Activated naive CD4-positive, alpha-beta T cell treated with anti-CD3 and anti-CD28 coated beads, Interleukin-2, amount 10 ng/mL, durations not matched to agents 7 days and 5 days (primary cell): ENCODE results near the gene S100A3.
A peak's percentile ranks its signal among the peaks of the same experiment; 100 is the strongest.
"Not testable (repeated sequence)": the region's sequence is repeated elsewhere in the genome, so short reads cannot be mapped to it uniquely, and the experiment has no call there.

ENCODE experiments used
- CTCF ChIA-PET: fragments of 350-600 bp; sonication (Branson Sonifier 250); formaldehyde crosslinking; loops from one replicate; lab custom pipeline; 2021; ENCODE audit warnings: antibody characterized with exemption; lab: Charles Lee
- DNase-seq: peaks from one replicate; pipeline ENCODE4 v3.0.0-alpha.2; 2020
- H3K27ac Mint-ChIP-seq: one replicate; pipeline ENCODE4 v1.8.0; 2021; ENCODE audit warnings: mild to moderate bottlenecking, moderate library complexity, mixed read lengths
- H3K27me3 Mint-ChIP-seq: one replicate; pipeline ENCODE4 v1.8.0; 2021; ENCODE audit warnings: mild to moderate bottlenecking, mixed read lengths
- H3K36me3 Mint-ChIP-seq: one replicate; pipeline ENCODE4 v1.8.0; 2021; ENCODE audit warnings: mixed read lengths
- H3K4me1 Mint-ChIP-seq: one replicate; pipeline ENCODE4 v1.8.0; 2021; ENCODE audit warnings: mixed read lengths
- H3K4me3 Mint-ChIP-seq: one replicate; pipeline ENCODE4 v1.8.0; 2021; ENCODE audit warnings: mild to moderate bottlenecking, moderate library complexity, mixed read lengths
- H3K9me3 Mint-ChIP-seq: one replicate; pipeline ENCODE4 v1.8.0; 2021; ENCODE audit warnings: mixed read lengths

S100A3 gene

DNA sequence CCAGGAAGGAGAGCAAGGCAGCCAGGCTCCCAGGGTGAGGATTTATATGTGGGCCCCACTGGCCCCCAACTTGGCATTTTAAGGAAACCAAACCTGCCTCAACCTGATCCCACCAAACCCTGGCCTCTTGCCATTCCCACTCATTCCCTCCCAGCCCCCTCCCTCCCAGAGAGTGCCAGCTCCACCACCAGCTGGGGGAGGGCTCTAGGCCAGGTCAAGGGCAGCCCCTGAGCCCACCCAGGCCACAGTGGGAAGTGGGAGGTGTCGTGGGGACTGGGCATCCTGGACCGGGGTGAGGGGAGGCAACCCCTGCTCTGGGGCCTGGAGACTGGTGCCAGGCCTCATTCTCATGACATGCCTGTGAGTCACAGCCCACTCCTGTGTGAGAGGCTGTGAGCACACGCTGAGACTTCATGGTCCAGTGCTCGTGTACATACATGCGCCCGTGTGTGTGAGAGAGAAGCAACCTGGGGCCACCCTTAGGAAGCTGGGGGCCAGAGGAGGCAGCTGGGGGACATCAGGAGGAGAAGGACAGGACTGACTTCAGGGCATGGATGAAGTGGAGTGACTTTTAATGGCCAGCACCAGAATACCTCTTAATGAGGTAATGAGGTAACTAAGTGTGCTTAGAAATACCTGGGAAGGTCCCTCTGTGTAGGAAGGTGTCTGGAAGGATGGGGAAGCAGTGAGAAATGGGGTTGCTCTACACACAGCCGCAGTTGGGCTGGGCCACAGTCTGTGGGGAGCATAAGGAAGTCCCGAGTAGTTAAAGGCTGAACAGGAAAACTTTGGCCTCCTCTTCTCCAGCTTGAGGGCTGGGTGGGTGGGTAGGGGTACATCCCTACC is 16.7 kb upstream of the S100A3 start, which contains the start of gene S100A2:
Gene S100A2, minus strand, starts transcription at position 316 of the 846 bp plus-strand sequence. CDS start 1,967 bp downstream, outside the sequence.
- peak; percentile 31 for DNase-seq
- H3K4me3 Mint-ChIP-seq = peak within 1 kb of the TSS; percentile 42
- H3K27ac Mint-ChIP-seq = peak within 1 kb of the TSS; percentile 96
- H3K36me3 Mint-ChIP-seq = no peaks in the 10 kb centered on the region
- peaks cover 12% of the 10 kb centered on the region for H3K27me3 Mint-ChIP-seq
- peaks cover 43% of the 10 kb centered on the region for H3K4me1 Mint-ChIP-seq
- CTCF ChIA-PET = interaction anchor here (0.6 to 2.4 kb wide), 9 partner anchors 12 to 68 kb away, joined by 3 to 47 read pairs (median 6); partner anchors contain the start of genes CHTOP and S100A6
- H3K9me3 Mint-ChIP-seq = no peaks in the 10 kb centered on the region

DNA sequence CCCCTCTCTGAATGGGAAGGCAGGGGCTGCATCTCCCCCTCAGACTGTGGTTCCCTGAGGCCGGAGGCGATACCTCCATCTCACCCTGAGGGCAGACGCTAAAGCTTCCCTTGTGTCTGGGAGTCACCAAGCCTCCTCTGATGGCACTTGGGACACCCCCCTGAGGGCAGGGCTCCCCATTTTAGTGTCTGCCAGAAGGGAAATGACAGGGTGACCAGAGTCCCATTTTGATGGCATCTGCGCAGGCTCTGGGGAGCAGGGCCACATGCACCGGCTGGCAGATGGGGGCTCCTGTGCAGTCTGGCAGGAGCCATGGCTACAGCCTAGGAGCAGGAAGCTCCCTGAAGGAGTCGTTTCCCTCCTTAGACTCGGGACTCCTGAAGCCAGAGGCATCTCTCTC is 14.9 kb upstream of the S100A3 start:
- Mint-ChIP-seq H3K27me3 (peaks cover 7% of the 10 kb centered on the region), H3K36me3 (no peaks in the 10 kb centered on the region), H3K4me1 (peaks cover 38% of the 10 kb centered on the region), H3K9me3 (no peaks in the 10 kb centered on the region), H3K27ac (no peak overlapping the region), H3K4me3 (no peak overlapping the region)
- CTCF ChIA-PET = interaction anchor here (0.8 to 1.3 kb wide), 2 partner anchors 12 to 29 kb away, joined by 4 read pairs; no protein-coding TSS in a partner anchor
- DNase-seq = no peak

DNA sequence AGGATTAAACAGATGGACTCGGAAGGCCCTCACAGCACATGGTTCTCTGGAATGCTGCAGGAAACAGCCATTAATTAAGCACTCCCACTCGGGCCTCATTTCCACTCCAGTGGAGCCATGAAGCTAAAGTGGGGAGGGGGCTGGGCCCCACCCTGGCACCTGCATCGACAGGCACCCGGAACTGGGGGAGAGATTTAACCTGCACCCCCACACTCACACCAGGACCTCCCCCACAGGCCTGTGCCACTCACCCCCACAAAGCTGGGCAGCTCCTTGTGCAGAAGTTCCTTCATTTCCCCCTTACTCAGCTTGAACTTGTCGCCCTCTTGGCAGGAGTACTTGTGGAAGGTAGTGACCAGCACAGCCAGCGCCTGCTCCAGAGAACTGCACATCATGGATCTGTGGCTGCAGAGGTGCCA is 14.4 kb upstream of the S100A3 start:
- Mint-ChIP-seq H3K27me3 (peaks cover 2% of the 10 kb centered on the region), H3K4me1 (peaks cover 34% of the 10 kb centered on the region), H3K27ac (no peak overlapping the region), H3K36me3 (no peaks in the 10 kb centered on the region), H3K9me3 (no peaks in the 10 kb centered on the region), H3K4me3 (no peak overlapping the region)
- CTCF ChIA-PET = interaction anchor here (0.8 to 1.3 kb wide), 2 partner anchors 12 to 29 kb away, joined by 4 read pairs; no protein-coding TSS in a partner anchor
- no peak for DNase-seq

DNA sequence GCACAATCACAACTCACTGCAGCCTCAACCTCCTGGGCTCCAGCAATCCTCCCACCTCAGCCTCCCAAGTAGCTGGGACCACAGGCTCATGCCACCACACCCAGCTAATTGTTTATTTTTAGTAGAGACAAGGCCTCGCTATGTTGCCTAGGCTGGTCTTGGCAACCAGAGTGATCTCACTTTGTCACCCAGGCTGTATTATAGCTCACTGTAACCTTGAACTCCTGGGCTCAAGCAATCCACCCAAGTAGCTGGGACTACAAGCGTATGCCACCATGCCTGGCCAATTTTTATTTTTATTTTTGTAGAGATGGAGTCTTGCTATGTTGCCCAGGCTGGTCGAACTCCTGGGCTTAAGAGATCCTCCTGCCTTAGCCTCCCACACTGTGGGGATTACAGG is 13.0 kb upstream of the S100A3 start:
- H3K9me3 Mint-ChIP-seq, H3K27me3 Mint-ChIP-seq, H3K4me3 Mint-ChIP-seq, H3K36me3 Mint-ChIP-seq, DNase-seq, H3K27ac Mint-ChIP-seq: not testable (repeated sequence)
- peaks cover 21% of the 10 kb centered on the region for H3K4me1 Mint-ChIP-seq
- CTCF ChIA-PET = interaction anchor here (1.1 to 2.9 kb wide), 2 partner anchors 12 to 29 kb away, joined by 5 to 21 read pairs; no protein-coding TSS in a partner anchor

DNA sequence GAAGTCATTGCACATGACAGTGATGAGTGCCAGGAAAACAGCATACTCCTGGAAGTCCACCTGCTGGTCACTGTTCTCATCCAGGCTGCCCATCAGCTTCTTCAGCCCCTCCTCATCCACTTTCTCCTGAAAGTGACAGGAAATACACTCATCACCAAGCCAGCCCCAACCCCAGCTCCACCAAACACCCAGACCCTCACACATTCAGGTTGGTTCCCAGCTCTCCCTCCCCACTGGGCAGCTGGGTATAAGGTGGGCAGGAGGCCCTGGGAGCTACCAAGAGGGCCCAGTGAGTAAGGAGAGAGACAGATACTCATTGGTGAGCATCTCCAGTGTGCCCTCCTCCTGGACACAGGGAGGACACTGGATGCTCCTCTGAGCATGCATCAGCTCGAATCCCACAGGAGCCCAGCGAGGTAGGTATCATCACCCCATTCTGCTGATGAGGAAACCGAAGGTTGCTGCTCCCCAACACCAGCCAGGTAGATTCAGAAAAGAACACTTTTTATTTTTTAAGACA is 12.5 kb upstream of the S100A3 start:
- H3K27ac Mint-ChIP-seq = no peak overlapping the region
- no peaks in the 10 kb centered on the region for H3K36me3 Mint-ChIP-seq
- H3K4me1 Mint-ChIP-seq = peaks cover 16% of the 10 kb centered on the region
- CTCF ChIA-PET = interaction anchor here (1.1 to 2.9 kb wide), 2 partner anchors 11 to 29 kb away, joined by 5 to 21 read pairs; no protein-coding TSS in a partner anchor
- DNase-seq = no peak
- no peak overlapping the region for H3K4me3 Mint-ChIP-seq
- H3K27me3 Mint-ChIP-seq = no peaks in the 10 kb centered on the region
- no peaks in the 10 kb centered on the region for H3K9me3 Mint-ChIP-seq

DNA sequence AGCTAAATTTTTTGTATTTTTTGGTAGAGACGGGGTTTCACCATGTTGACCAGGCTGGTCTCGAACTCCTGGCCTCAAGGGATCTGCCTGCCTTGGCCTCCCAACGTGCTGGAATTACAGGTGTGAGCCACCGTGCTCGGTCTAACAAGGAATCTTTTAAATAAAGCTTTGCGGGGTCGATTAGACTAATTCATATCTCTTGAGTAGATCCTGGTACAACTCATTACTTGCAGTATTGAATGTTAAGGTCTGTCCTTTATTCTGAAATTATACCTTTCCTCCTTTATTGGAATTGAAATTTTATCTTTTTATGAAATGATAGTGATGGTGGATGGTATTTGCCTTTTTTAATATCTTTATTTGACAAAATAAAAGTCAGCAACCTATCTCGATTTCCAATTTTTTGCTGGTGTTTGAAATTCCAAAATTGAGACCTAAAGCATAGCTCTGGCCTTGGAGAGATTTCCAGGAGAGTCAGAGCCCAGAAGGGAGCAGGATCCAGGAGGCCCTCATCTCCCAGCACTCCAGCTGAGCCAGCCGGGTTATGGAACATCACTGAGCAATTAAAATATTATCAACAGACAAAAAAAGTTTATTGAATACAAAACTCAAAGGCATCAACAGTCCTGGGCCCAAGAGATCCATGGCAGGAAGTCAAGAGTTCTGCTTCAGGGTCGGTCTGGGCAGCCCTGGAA is 11.9 kb upstream of the S100A3 start:
- Mint-ChIP-seq H3K27me3 (no peaks in the 10 kb centered on the region), H3K4me3 (no peak overlapping the region), H3K27ac (no peak overlapping the region), H3K36me3 (no peaks in the 10 kb centered on the region), H3K4me1 (peaks cover 11% of the 10 kb centered on the region), H3K9me3 (no peaks in the 10 kb centered on the region)
- DNase-seq = no peak
- CTCF ChIA-PET = interaction anchor here (0.7 to 2.9 kb wide), 4 partner anchors 10 to 928 kb away, joined by 3 to 21 read pairs (median 4); no protein-coding TSS in a partner anchor

DNA sequence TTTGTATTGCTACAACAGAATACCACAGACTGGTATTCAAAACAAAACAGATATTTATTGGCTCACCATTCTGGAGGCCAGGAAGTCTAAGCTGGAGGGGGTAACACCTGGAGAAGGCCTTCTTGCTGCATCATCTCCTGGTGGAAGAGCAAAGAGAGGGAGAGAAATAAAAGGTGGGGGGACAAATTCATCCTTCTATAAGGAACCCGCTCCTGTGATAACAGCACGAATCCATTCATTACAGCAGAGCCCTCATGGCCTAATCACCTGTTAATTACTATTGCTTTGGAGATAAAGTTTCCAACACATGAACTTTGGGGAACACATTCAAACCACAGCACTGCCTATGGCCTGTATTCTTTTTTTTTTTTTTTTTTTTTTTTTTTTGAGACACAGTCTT is 11.2 kb upstream of the S100A3 start:
- no peaks in the 10 kb centered on the region for H3K27me3 Mint-ChIP-seq
- no peak for DNase-seq
- peaks cover 6% of the 10 kb centered on the region for H3K4me1 Mint-ChIP-seq
- no peak overlapping the region for H3K4me3 Mint-ChIP-seq
- H3K9me3 Mint-ChIP-seq = no peaks in the 10 kb centered on the region
- CTCF ChIA-PET = interaction anchor here (0.7 to 2.9 kb wide), 3 partner anchors 10 to 929 kb away, joined by 3 to 21 read pairs (median 4); no protein-coding TSS in a partner anchor
- H3K27ac Mint-ChIP-seq = peak overlapping the region; percentile 62
- H3K36me3 Mint-ChIP-seq = no peaks in the 10 kb centered on the region

DNA sequence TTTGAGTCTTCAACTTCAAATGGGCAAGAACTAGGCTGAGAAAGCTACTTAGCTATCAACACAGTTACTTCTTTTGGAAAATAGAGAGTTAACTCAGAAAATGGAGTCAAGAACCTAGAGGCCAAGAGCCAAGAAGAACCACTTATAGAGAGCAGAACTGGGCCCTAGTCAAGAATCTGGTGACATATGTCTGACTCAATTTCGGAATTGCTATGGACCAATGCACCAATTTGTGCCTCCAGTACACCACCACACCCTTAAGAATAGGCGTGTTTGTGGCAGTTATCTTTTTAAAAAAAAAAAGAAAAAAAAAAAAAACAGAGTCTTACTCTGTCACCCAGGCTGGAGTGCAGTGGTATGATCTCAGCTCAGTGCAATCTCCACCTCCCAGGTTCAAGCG is 8.8 kb upstream of the S100A3 start:
- no peaks in the 10 kb centered on the region for H3K36me3 Mint-ChIP-seq
- no peak overlapping the region for H3K27ac Mint-ChIP-seq
- no peak for DNase-seq
- no peaks in the 10 kb centered on the region for H3K9me3 Mint-ChIP-seq
- H3K4me3 Mint-ChIP-seq = no peak overlapping the region
- peaks cover 13% of the 10 kb centered on the region for H3K27me3 Mint-ChIP-seq
- H3K4me1 Mint-ChIP-seq = peaks cover 13% of the 10 kb centered on the region
- CTCF ChIA-PET = interaction anchor here (0.8 to 1.5 kb wide), 2 partner anchors 25 to 26 kb away, joined by 3 read pairs; no protein-coding TSS in a partner anchor

DNA sequence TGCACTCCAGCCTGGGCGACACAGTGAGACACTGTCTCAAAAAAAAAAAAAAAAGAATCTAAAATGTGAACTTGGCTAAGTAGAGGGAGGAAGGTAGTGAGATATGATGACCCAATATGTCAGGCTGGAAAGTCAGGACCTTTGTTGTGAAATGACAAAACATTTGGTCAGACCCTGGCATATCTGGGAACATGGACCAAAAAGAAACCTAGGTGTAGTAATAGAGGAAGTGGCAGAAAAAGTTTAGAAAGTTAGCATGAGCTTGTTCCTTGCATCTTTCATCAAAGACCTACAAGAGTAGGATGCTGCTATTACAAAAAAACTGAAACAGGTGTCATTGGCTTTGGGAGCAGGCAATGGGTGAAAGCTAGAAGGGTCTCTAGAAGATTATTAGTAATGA is 7.3 kb upstream of the S100A3 start:
- Mint-ChIP-seq H3K9me3 (no peaks in the 10 kb centered on the region), H3K4me3 (no peak overlapping the region), H3K27me3 (peaks cover 13% of the 10 kb centered on the region), H3K4me1 (peaks cover 9% of the 10 kb centered on the region), H3K36me3 (no peaks in the 10 kb centered on the region), H3K27ac (no peak overlapping the region)
- CTCF ChIA-PET = interaction anchor here (0.6 to 1.1 kb wide), 3 partner anchors 12 to 62 kb away, joined by 3 to 4 read pairs (median 3); no protein-coding TSS in a partner anchor
- DNase-seq = no peak

DNA sequence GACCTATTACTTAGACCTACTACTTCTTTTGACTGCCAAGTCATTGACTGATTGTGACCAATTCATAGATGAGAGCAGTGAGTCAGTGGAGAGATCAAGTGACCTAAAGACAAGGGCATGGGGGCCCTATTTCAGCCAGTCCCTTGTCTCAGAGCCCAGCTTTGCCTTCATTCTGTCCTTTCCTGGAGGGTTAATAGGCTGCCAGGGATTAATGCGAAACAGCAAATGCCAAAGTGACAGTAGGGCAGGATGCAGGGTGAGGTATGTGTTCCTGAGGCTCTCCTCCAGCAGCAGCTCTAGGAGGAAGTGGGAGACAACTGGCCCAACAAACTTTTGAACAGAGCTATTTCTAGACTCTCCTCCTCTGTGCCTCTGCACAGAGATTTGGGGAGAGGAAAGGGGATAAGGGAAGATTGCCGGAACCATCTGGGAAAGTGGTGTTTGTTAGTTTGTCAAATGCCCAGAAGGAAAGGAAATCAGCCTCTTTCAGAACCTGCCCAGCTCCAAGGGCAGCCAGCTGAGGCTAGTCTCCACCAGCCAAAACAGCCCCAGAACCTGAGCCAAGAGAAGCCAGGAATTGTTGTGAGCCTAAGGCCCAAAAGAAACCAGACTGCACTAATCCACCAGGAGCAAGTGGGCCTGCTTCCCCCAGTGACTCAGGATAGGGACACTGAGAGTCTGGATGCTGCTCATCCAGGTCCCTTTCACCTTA is 4.9 kb upstream of the S100A3 start:
- Mint-ChIP-seq H3K36me3 (no peaks in the 10 kb centered on the region), H3K4me3 (no peak overlapping the region), H3K27ac (no peak overlapping the region), H3K9me3 (no peaks in the 10 kb centered on the region), H3K27me3 (peaks cover 32% of the 10 kb centered on the region), H3K4me1 (peaks cover 21% of the 10 kb centered on the region)
- peak; percentile 5 for DNase-seq
- CTCF ChIA-PET = interaction anchor here (0.8 to 1.6 kb wide), 3 partner anchors 10 to 22 kb away, joined by 3 to 4 read pairs (median 3); no protein-coding TSS in a partner anchor

DNA sequence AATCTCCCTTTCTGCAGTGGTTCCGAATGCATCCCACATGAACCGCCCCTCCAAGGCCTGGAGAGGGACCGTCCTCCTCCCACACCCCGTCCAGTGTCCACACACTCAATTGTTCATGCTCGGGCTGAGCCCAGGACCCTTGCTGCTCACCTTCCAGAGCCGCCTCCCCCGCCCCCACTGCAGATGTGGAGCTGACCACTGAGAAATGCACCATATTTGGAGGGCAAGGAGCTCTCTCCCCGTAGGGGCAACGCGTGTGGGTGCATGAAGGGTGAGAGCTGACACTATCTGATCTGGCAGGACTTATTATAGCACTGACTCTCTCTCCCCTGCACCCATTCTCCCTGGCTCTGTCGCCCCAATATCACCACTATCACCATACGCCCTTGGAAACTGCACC is 4.0 kb upstream of the S100A3 start:
- no peak for DNase-seq
- Mint-ChIP-seq H3K27me3 (peaks cover 35% of the 10 kb centered on the region), H3K27ac (no peak overlapping the region), H3K4me1 (peaks cover 30% of the 10 kb centered on the region), H3K36me3 (no peaks in the 10 kb centered on the region), H3K9me3 (no peaks in the 10 kb centered on the region), H3K4me3 (no peak overlapping the region)
- CTCF ChIA-PET = interaction anchor here (0.8 kb wide), 1 partner anchor 9 kb away, joined by 3 read pairs; no protein-coding TSS in a partner anchor

DNA sequence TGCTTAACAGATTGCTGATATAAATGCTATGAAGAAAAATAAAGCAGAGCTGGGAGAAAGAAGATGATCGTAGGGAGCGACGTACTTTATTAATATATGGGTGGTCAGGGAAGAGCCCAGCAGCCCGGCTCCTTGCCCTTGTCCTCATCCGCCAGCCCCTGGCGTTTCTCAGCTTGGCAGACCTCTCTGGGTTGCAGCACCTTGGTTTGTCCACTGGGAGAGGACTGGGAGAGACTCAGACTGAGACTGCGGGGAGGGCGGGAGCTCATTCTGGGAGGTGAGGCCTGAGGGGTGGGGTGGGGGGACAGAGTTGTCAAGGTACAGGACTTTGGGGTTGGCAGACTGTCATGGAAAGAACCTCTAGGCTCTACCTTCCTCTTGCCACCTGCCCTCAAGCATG is 3.3 kb upstream of the S100A3 start:
- Mint-ChIP-seq H3K9me3 (no peaks in the 10 kb centered on the region), H3K27ac (no peak overlapping the region), H3K36me3 (no peaks in the 10 kb centered on the region), H3K27me3 (peaks cover 35% of the 10 kb centered on the region), H3K4me3 (no peak overlapping the region), H3K4me1 (peaks cover 38% of the 10 kb centered on the region)
- no peak for DNase-seq
- CTCF ChIA-PET = interaction anchor here (1.0 kb wide), 1 partner anchor 19 kb away, joined by 3 read pairs; no protein-coding TSS in a partner anchor
